RWPE2 (cell line): ENCODE measurements around the gene CRAT.

Source experiments
- ATAC-seq: fragments of 200-7000 bp; cut with Tn5 transposase; 3 replicates; pipeline ENCODE4 v1.9.1; 2021; ENCODE audit warnings: low read depth
- DNase-seq: peaks from one replicate; pipeline ENCODE4 v3.0.0-alpha.2; 2020; ENCODE audit warnings: low spot score
- H3K27ac ChIP-seq: fragments of 450-650 bp; 2 replicates; pipeline ENCODE4 v1.5.1; 2017; ENCODE audit warnings: mild to moderate bottlenecking; ENCODE audit not compliant: poor library complexity, severe bottlenecking
- H3K27me3 ChIP-seq: fragments of 250-450 bp; sonication (Bioruptor Pico); 2 replicates; pipeline ENCODE4 v1.5.1; 2021; ENCODE audit warnings: mild to moderate bottlenecking, moderate library complexity; ENCODE audit not compliant: insufficient read depth, poor library complexity, severe bottlenecking
- H3K36me3 ChIP-seq: fragments of 250-450 bp; sonication (Bioruptor Pico); 2 replicates; pipeline ENCODE4 v1.5.1; 2020; ENCODE audit warnings: low read depth, mild to moderate bottlenecking, moderate library complexity
- H3K4me1 ChIP-seq: fragments of 250-450 bp; sonication (Bioruptor Pico); 2 replicates; pipeline ENCODE4 v1.5.1; 2021; ENCODE audit warnings: mild to moderate bottlenecking, moderate library complexity; ENCODE audit not compliant: insufficient read depth, poor library complexity, severe bottlenecking
- H3K4me3 ChIP-seq: fragments of 250-450 bp; sonication (Bioruptor Pico); 2 replicates; pipeline ENCODE4 v1.5.1; 2021; ENCODE audit warnings: mild to moderate bottlenecking, moderate library complexity; ENCODE audit not compliant: severe bottlenecking
- H3K9me3 ChIP-seq: fragments of 250-450 bp; sonication (Bioruptor Pico); 2 replicates; pipeline ENCODE4 v1.5.1; 2021; ENCODE audit warnings: mild to moderate bottlenecking, moderate library complexity; ENCODE audit not compliant: severe bottlenecking
- TF ChIP-seq, protein P1 (sequence below): fragments of 450-650 bp; IDR thresholded peaks from one replicate; pipeline ENCODE4 v1.5.1; 2017; ENCODE audit warnings: mild to moderate bottlenecking, moderate library complexity; ENCODE audit not compliant: poor library complexity, severe bottlenecking

Gene CRAT

GRCh38 chr9:129080601-129081387 is 29.8 kb downstream of the CRAT start, which contains the start of gene DOLPP1:
DOLPP1 (plus strand) TSS chr9:129081111; CDS start chr9:129081132, 21 bp downstream.
- TF ChIP-seq, protein P1, sequence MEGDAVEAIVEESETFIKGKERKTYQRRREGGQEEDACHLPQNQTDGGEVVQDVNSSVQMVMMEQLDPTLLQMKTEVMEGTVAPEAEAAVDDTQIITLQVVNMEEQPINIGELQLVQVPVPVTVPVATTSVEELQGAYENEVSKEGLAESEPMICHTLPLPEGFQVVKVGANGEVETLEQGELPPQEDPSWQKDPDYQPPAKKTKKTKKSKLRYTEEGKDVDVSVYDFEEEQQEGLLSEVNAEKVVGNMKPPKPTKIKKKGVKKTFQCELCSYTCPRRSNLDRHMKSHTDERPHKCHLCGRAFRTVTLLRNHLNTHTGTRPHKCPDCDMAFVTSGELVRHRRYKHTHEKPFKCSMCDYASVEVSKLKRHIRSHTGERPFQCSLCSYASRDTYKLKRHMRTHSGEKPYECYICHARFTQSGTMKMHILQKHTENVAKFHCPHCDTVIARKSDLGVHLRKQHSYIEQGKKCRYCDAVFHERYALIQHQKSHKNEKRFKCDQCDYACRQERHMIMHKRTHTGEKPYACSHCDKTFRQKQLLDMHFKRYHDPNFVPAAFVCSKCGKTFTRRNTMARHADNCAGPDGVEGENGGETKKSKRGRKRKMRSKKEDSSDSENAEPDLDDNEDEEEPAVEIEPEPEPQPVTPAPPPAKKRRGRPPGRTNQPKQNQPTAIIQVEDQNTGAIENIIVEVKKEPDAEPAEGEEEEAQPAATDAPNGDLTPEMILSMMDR: no peak
- H3K36me3 ChIP-seq: peaks cover 5% of the 10 kb centered on the region
- H3K9me3 ChIP-seq: no peaks in the 10 kb centered on the region
- DNase-seq: peak; percentile 100
- H3K4me3 ChIP-seq: peak within 1 kb of the TSS; percentile 80
- ATAC-seq: peak; percentile 98
- peaks cover 5% of the 10 kb centered on the region for H3K4me1 ChIP-seq
- peak within 1 kb of the TSS; percentile 24 for H3K27ac ChIP-seq
- no peaks in the 10 kb centered on the region for H3K27me3 ChIP-seq

DNA sequence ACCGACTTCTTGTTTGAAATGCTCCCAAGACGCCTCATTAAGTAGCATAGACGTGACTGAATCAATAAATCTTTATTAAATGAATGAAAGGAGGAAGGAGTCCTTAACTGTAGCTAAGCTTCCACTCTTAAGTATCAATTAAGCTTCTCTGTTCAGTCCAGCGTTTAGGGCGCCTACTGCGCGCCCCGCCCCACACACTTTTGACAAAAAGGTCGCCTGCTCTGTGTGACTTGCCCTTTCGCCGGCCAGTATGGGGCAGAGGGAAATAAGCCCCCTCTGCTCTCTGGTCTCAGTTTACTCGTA is 30.3 kb downstream of the CRAT start:
- Histone ChIP-seq H3K27ac (no peak overlapping the region), H3K4me1 (peaks cover 5% of the 10 kb centered on the region)
- no peak for ATAC-seq

DNA sequence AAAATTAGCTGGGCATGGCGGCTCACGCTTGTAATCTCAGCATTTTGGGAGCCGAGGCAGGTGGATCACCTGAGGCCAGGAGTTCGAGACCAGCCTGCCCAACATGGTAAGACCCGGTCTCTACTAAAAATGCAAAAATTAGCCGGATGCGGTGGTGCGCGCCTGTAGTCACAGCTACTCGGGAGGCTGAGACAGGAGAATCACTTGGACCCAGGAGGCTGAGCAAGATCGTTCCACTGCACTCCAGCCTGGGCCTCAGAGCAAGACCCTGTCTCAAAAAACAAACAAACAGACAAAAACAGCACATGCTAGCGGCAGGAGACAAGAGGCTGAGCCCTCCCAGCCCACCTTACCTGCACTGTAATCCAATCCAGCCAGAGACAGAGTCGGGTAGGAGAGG is 30.8 kb downstream of the CRAT start:
- H3K36me3 ChIP-seq: no peaks in the 10 kb centered on the region
- peaks cover 5% of the 10 kb centered on the region for H3K4me1 ChIP-seq
- peak overlapping the region; percentile 80 for H3K4me3 ChIP-seq
- H3K9me3 ChIP-seq: no peaks in the 10 kb centered on the region
- no peaks in the 10 kb centered on the region for H3K27me3 ChIP-seq
- ATAC-seq (no peak), DNase-seq (no peak)
- TF ChIP-seq, protein P1: no peak
- no peak overlapping the region for H3K27ac ChIP-seq

More for the DNA sequence above, 30.3 kb downstream of the CRAT start:
- no peaks in the 10 kb centered on the region for H3K9me3 ChIP-seq
- H3K36me3 ChIP-seq: 0 out of 2 replicates have a peak, but pooled peaks cover 2% of the 10 kb centered on the region
- TF ChIP-seq, protein P1: no peak
- no peak for DNase-seq
- H3K4me3 ChIP-seq: peak overlapping the region; percentile 80
- no peaks in the 10 kb centered on the region for H3K27me3 ChIP-seq

- Histone ChIP-seq H3K4me1 (peaks cover 5% of the 10 kb centered on the region), H3K36me3 (no peaks in the 10 kb centered on the region), H3K27ac (no peak overlapping the region), H3K4me3 (no peak overlapping the region), H3K27me3 (no peaks in the 10 kb centered on the region), H3K9me3 (no peaks in the 10 kb centered on the region)
- TF ChIP-seq, protein P1: no peak
- ATAC-seq (no peak), DNase-seq (no peak)
Observed at GRCh38 chr9:129078691-129079503, 31.7 kb downstream of the CRAT start.

- Histone ChIP-seq H3K27ac (no peak overlapping the region), H3K27me3 (no peaks in the 10 kb centered on the region), H3K36me3 (no peaks in the 10 kb centered on the region), H3K4me1 (peaks cover 5% of the 10 kb centered on the region), H3K9me3 (no peaks in the 10 kb centered on the region), H3K4me3 (no peak overlapping the region)
- DNase-seq: no peak
- no peak for ATAC-seq
- TF ChIP-seq, protein P1: no peak
Observed at GRCh38 chr9:129077236-129077635, 33.4 kb downstream of the CRAT start.
